ENCODE measurements around the gene MST1.

MST1 gene

DNA sequence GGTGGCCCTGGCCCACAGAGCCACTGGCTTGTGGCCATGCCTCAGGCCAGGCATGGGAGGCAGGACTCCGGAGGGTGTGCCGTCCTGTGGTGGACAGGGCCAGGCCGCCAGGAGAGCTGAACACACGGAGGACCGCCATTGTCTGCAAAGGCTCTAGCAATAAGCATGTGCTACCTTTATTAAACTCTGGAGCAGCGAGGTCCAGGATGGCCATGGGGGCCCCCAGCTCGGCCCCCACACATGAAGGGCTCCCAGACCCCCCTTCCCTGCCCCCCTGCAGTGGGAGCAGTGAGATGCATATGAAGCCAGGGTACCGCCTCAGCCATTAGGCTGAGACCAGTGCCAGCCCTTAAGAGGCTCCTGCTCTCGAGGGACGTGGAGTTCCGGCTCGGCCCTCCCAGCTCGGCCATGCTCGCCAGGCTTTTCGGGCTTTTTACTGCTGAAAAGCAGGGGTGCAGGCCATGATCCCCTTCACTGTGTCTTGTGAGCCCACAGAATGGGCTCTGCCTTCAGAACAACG is 27.5 kb upstream of the MST1 start:
- H3K36me3 ChIP-seq: no peaks in the 10 kb centered on the region
- H3K4me3 ChIP-seq (ENCODE audit: low read depth, low read length): no peak overlapping the region
- no peak for DNase-seq
- H3K27me3 ChIP-seq: no peaks in the 10 kb centered on the region
- H3K9me3 ChIP-seq: no peaks in the 10 kb centered on the region
- TF ChIP-seq, protein P1, sequence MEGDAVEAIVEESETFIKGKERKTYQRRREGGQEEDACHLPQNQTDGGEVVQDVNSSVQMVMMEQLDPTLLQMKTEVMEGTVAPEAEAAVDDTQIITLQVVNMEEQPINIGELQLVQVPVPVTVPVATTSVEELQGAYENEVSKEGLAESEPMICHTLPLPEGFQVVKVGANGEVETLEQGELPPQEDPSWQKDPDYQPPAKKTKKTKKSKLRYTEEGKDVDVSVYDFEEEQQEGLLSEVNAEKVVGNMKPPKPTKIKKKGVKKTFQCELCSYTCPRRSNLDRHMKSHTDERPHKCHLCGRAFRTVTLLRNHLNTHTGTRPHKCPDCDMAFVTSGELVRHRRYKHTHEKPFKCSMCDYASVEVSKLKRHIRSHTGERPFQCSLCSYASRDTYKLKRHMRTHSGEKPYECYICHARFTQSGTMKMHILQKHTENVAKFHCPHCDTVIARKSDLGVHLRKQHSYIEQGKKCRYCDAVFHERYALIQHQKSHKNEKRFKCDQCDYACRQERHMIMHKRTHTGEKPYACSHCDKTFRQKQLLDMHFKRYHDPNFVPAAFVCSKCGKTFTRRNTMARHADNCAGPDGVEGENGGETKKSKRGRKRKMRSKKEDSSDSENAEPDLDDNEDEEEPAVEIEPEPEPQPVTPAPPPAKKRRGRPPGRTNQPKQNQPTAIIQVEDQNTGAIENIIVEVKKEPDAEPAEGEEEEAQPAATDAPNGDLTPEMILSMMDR (IDR thresholded peaks at IDR 0.05; ENCODE audit: low read depth, low read length): no peak
- no peaks in the 10 kb centered on the region for H3K4me1 ChIP-seq

DNA sequence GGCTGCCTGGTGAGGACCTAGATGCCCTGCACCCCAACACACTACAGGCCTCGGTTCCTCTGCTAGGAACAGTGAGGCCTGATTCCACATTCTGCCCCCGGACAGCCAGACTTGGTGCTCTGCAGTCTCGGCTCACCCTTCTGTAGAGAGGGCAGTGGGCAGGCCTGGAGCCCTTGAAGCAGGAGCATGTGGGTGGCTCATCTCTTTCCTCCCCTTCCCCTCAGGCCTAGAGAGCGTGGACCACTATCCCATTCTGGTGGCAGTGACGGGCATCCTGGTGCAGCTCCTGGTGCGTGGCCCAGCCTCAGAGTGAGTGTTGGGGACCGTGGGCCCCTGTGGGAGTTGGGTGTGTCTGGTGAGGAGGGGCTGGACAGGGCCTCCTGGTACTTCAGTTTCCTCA is 26.9 kb upstream of the MST1 start:
- no peaks in the 10 kb centered on the region for H3K4me1 ChIP-seq
- no peaks in the 10 kb centered on the region for H3K36me3 ChIP-seq
- no peaks in the 10 kb centered on the region for H3K27me3 ChIP-seq

DNA sequence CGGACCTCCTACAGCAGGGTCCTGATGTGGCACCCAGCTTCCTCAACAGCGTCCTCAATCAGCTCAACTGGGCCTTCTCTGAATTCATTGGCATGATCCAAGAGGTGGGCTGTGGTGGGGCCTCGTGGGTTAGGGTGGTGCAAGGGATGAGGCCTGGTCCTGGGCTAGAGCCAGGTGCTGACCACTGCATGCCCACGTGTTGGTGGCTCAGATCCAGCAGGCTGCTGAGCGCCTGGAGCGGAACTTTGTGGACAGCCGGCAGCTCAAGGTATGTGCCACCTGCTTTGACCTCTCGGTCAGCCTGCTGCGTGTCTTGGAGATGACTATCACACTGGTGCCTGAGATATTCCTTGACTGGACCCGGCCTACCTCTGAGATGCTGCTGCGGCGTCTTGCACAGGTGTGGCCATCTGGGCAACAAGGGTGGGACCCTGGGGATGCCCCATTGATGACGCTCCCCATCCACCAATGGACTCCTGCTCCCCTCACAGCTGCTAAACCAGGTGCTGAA is 26.4 kb upstream of the MST1 start:
- DNase-seq: no peak
- Histone ChIP-seq H3K9me3 (no peaks in the 10 kb centered on the region), H3K27me3 (no peaks in the 10 kb centered on the region), H3K4me3 (ENCODE audit: low read depth, low read length) (no peak overlapping the region), H3K4me1 (no peaks in the 10 kb centered on the region), H3K36me3 (no peaks in the 10 kb centered on the region)
- TF ChIP-seq, protein P1 (IDR thresholded peaks at IDR 0.05; ENCODE audit: low read depth, low read length): no peak

More for the DNA sequence above, 26.9 kb upstream of the MST1 start:
- TF ChIP-seq, protein P1 (IDR thresholded peaks at IDR 0.05; ENCODE audit: low read depth, low read length): no peak
- DNase-seq: no peak
- Histone ChIP-seq H3K4me3 (ENCODE audit: low read depth, low read length) (no peak overlapping the region), H3K9me3 (no peaks in the 10 kb centered on the region)

DNA sequence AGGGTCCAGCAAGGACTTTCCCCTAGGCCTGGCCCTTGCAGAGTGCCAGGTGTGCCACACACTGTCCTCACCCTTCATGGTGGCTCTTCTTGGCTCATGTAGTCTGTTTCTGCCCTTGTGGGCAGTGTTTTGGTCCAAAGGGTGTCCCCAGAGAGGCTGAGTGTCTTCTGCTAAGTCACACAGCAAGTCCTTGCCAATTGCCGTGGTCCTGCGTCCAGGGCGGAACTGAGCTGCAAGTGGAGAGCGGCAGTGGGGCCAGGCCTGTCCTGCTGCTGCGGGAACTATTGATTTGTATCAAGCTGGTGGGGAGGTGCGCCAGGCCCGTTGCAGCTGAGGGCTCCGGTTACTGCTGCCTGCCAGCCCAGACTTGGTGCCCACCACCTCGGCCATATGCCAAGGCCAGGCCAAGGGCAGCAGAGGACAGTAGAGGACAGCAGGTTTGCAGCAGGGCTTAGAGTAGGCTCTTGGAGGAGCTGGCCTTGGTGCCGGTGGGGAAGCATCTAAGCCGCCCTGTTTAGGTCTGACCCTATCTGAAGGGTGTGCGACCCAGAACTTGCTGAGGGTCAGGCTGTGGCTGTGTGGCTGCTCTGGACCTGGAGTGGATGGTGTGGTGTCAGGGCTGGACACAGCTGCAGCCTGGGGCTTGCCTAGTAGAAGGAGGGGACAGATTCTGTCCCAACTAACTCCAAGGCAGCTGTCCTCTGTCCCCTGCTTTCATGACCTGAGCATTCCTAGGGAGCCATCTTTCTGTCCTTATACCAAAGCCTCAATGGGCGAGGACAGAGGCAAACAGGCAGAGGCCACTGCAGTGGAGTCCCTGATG is 25.7 kb upstream of the MST1 start:
- TF ChIP-seq, protein P1 (IDR thresholded peaks at IDR 0.05; ENCODE audit: low read depth, low read length): no peak
- no peaks in the 10 kb centered on the region for H3K9me3 ChIP-seq
- no peaks in the 10 kb centered on the region for H3K4me1 ChIP-seq
- H3K36me3 ChIP-seq: no peaks in the 10 kb centered on the region
- DNase-seq: no peak
- no peaks in the 10 kb centered on the region for H3K27me3 ChIP-seq
- H3K4me3 ChIP-seq (ENCODE audit: low read depth, low read length): no peak overlapping the region

DNA sequence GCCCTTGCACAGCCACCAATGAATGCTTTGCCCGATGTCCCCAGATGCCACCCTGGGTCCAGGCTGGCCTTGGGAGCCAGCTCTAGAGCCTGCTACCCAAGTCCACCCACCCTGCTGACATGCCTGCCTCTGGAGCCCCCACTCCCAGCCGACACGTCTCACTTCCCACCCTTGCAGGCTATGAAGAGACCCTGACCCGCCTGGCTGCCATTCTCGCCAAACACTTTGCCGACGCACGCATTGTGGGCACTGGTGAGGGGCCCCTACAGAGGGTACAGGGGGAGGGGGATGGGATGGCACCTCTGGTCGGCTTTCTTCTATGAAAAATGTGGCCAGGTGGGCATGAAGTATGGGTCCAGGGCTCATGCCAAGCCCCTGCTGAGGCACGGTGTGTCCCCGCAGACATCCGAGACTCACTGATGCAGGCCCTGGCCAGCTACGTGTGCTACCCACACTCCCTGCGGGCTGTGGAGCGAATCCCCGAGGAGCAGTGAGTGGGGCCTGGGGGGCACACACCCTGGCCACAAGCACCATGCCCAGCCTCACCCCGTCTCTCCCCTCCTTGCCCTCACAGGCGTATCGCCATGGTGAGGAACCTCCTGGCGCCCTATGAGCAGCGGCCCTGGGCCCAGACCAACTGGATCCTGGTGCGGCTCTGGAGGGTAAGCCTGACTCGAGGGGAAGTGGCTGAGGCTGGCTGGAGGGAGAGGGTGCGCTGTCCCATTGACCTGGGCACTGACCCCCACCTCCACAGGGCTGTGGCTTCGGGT is 24.2 kb upstream of the MST1 start:
- no peaks in the 10 kb centered on the region for H3K36me3 ChIP-seq
- H3K27me3 ChIP-seq: no peaks in the 10 kb centered on the region
- no peaks in the 10 kb centered on the region for H3K4me1 ChIP-seq
- no peak for DNase-seq
- H3K4me3 ChIP-seq (ENCODE audit: low read depth, low read length): no peak overlapping the region
- TF ChIP-seq, protein P1 (IDR thresholded peaks at IDR 0.05; ENCODE audit: low read depth, low read length): no peak
- no peaks in the 10 kb centered on the region for H3K9me3 ChIP-seq

Data from BE2C (cell line).